K562 (cell line): ENCODE results near the gene STPG4. TPM values are rescaled to one million over a fixed set of nuclear protein-coding genes. Genes with fewer than 3 reads are reported as not detected.

Source experiments
- ATAC-seq: fragments of 200-7000 bp; cut with Tn5 transposase; 3 replicates; pipeline ENCODE4 v1.9.1; 2020; ENCODE audit warnings: moderate library complexity
- BruUV-seq: library from RNA; stranded (reverse); fragments of 400-500 nt; replicated peaks from 2 replicates; lab custom pipeline; 2021; lab: Mats Ljungman, UMichigan
- CTCF ChIA-PET: fragments of 300-600 bp; formaldehyde crosslinking; extraction: SDS; loops from one replicate; lab custom pipeline; 2021; ENCODE audit warnings: low intra/inter-chr PET ratio; lab: Yijun Ruan, JAX
- POLR2A ChIA-PET: fragments of 300-600, 350-650 bp; sonication (Branson Sonifier 250); formaldehyde crosslinking; extraction: SDS; loops from one replicate; lab custom pipeline; 2021; ENCODE audit warnings: antibody characterized with exemption, inconsistent platforms; lab: Yijun Ruan, JAX
- DNase-seq, 4 experiments: peaks; one replicate each; pipeline versions ENCODE4 v3.0.0 to v3.0.0-alpha.2; 2011 to 2018; ENCODE audit warnings: low spot score in 3 of 4, mixed read lengths in 3 of 4; ENCODE audit errors: extremely low read depth in 1 of 4
- FAIRE-seq: peaks from 2 replicates; lab custom pipeline; 2011; peaks lifted over from hg19 to GRCh38; lab: Jason Lieb, UNC
- H2AFZ ChIP-seq: 2 replicates; pipeline ENCODE4 v1.6.0; 2011; ENCODE audit warnings: low read depth, low read length, control low read depth, inconsistent platforms
- H3K27ac ChIP-seq: fragments of 200-600 bp; 3 replicates; pipeline ENCODE4 v1.8.0; 2011; ENCODE audit warnings: low read depth, mild to moderate bottlenecking, control low read depth, inconsistent platforms, low read length, moderate library complexity, mixed read lengths; ENCODE audit errors: extremely low read depth
- H3K27me3 ChIP-seq, 2 experiments: fragments of 300-600 bp in 1 of 2; 2 replicates in 1 of 2; 3 replicates in 1 of 2; pipeline versions ENCODE4 v1.6.0 to v1.8.0; 2011; ENCODE audit warnings: inconsistent platforms in 2 of 2, low read length in 2 of 2, mild to moderate bottlenecking in 1 of 2, mixed read lengths in 1 of 2, moderate library complexity in 1 of 2; ENCODE audit not compliant: control insufficient read depth in 2 of 2, insufficient read depth in 2 of 2
- H3K36me3 ChIP-seq: fragments of 300-600 bp; 3 replicates; pipeline ENCODE4 v1.8.0; 2011; ENCODE audit warnings: mild to moderate bottlenecking, low read length, inconsistent platforms; ENCODE audit not compliant: control insufficient read depth, insufficient read depth
- H3K4me1 ChIP-seq, 2 experiments: fragments of 200-600 bp in 1 of 2; replicated peaks in 1 of 2; 2 replicates in 1 of 2; 3 replicates in 1 of 2; pipeline versions ENCODE4 v1.5.1 to v1.8.0; 2011; ENCODE audit warnings: inconsistent platforms in 2 of 2, low read length in 2 of 2, mild to moderate bottlenecking in 1 of 2, mixed read lengths in 1 of 2, moderate library complexity in 1 of 2; ENCODE audit not compliant: control insufficient read depth in 2 of 2, insufficient read depth in 2 of 2
- H3K4me2 ChIP-seq: 2 replicates; pipeline ENCODE4 v1.6.1; 2011; ENCODE audit warnings: low read length, control low read depth, inconsistent platforms, mixed read lengths; ENCODE audit not compliant: insufficient read depth
- H3K4me3 ChIP-seq: fragments of 200-600 bp; sonication (generic), shearing (Covaris generic); 2 replicates; pipeline ENCODE4 v1.5.1; 2016; ENCODE audit warnings: control low read depth, inconsistent platforms
- H3K79me2 ChIP-seq: fragments of 200-600 bp; 3 replicates; pipeline ENCODE4 v1.8.0; 2011; ENCODE audit warnings: low read length, inconsistent platforms; ENCODE audit not compliant: control insufficient read depth, insufficient read depth
- H3K9ac ChIP-seq, 2 experiments: 2 replicates each; pipeline versions ENCODE4 v1.6.0 to v1.6.1; 2011; ENCODE audit warnings: low read depth in 2 of 2, low read length in 2 of 2, control low read depth in 1 of 2, inconsistent platforms in 1 of 2, mild to moderate bottlenecking in 1 of 2, mixed read lengths in 1 of 2; ENCODE audit not compliant: insufficient read depth in 1 of 2
- H3K9me1 ChIP-seq: one replicate; pipeline ENCODE4 v1.6.0; 2011; ENCODE audit warnings: inconsistent platforms, mild to moderate bottlenecking, low read length, moderate library complexity; ENCODE audit not compliant: control insufficient read depth, insufficient read depth
- H3K9me3 ChIP-seq: replicated peaks from 2 replicates; pipeline ENCODE4 v1.5.1; 2011; ENCODE audit warnings: low read depth, low read length, inconsistent platforms; ENCODE audit not compliant: control insufficient read depth, insufficient read depth
- H4K20me1 ChIP-seq: replicated peaks from 2 replicates; pipeline ENCODE4 v1.6.1; 2011; ENCODE audit warnings: low read length, inconsistent platforms, mixed read lengths; ENCODE audit not compliant: control insufficient read depth, insufficient read depth
- CTCF ChIP-seq, 3 experiments: IDR thresholded peaks in 2 of 3; conservative IDR thresholded peaks in 1 of 3; 2 replicates each; pipeline ENCODE4 v1.5.1; 2011 to 2012; ENCODE audit warnings: low read length in 3 of 3, mild to moderate bottlenecking in 3 of 3, control low read depth in 2 of 3, improper control_type of control experiment in 1 of 3, inconsistent platforms in 1 of 3, low read depth in 1 of 3, mixed read lengths in 1 of 3, moderate library complexity in 1 of 3; ENCODE audit not compliant: insufficient read depth in 2 of 3
- KLF10 ChIP-seq: fragments of 250-450 bp; sonication (Bioruptor Pico); IDR thresholded peaks from 2 replicates; pipeline ENCODE4 v1.6.1; 2021; ENCODE audit warnings: matching md5 sums
- RAD21 ChIP-seq, 2 experiments: fragments of 250-450 bp in 1 of 2; fragments of 450-650 bp in 1 of 2; sonication (Bioruptor Pico) in 1 of 2; formaldehyde crosslinking in 1 of 2; IDR thresholded peaks in 1 of 2; conservative IDR thresholded peaks in 1 of 2; 2 replicates each; pipeline versions ENCODE4 v1.4.0 to v1.8.0; 2020 to 2022; ENCODE audit warnings: mild to moderate bottlenecking in 2 of 2, moderate library complexity in 1 of 2
- SMC3 ChIP-seq: conservative IDR thresholded peaks from 2 replicates; pipeline ENCODE4 v1.6.1; 2011; ENCODE audit warnings: low read depth, low read length, improper control_type of control experiment; ENCODE audit not compliant: insufficient read depth
- ZNF121 ChIP-seq: sonication (generic); formaldehyde crosslinking; conservative IDR thresholded peaks from 2 replicates; pipeline ENCODE4 v1.8.0; 2022; ENCODE audit warnings: missing genetic modification reagents
- WGBS: fragments of 100-300 bp; shearing (Covaris generic); methylation state at CpG from one replicate; pipeline ENCODE4 v1.1.6; 2016; ENCODE audit warnings: low coverage, mixed read lengths; ENCODE audit not compliant: insufficient coverage; ENCODE audit errors: missing lambda C conversion rate; 5-methylcytosine and 5-hydroxymethylcytosine counted together
- in situ Hi-C: fragments of 300-500 bp; cut with MboI; formaldehyde crosslinking; loops from 4 replicates; pipeline ENCODE4 v1.15.0; 2018; ENCODE audit warnings: inconsistent platforms, mixed read lengths
- intact Hi-C: fragments of 100-400 bp; cut with micrococcal nuclease; formaldehyde crosslinking; loops from 2 replicates; pipeline ENCODE4 v1.14.2; 2022
- polyA plus RNA-seq, 8 experiments: library from polyadenylated mRNA; depleted of rRNA in 4 of 8; stranded (reverse) in 5 of 8; unstranded in 3 of 8; fragments of >200 nt; fragmentation: Nextera tagmentation in 2 of 8; fragmentation: Illumina TruSeq in 1 of 8; extraction: Ambion mirVana in 2 of 8; extraction: Trizol in 1 of 8; gene quantifications; 2 replicates each; pipeline versions ENCODE4 v1.2.1 to v1.2.3, GENCODE V29; 2011 to 2014; ENCODE audit warnings: inconsistent platforms in 1 of 8, missing spikeins in 1 of 8
- total RNA-seq, 7 experiments: library from RNA; depleted of rRNA in 6 of 7; stranded (reverse); fragments of >200 nt in 6 of 7; fragmentation: Illumina TruSeq in 2 of 7; extraction: Trizol in 2 of 7; gene quantifications; 2 replicates each; pipeline versions ENCODE4 v1.2.1 to v1.2.3, GENCODE V29; 2011 to 2021; ENCODE audit warnings: low replicate concordance in 1 of 7
- TF ChIP-seq, protein P1 (sequence below), 2 experiments: fragments of 450-650 bp; formaldehyde crosslinking in 1 of 2; IDR thresholded peaks; 2 replicates each; pipeline versions ENCODE4 v1.4.0 to v1.6.1; 2014 to 2020; ENCODE audit warnings: mild to moderate bottlenecking in 2 of 2, borderline replicate concordance in 1 of 2, low read depth in 1 of 2

The STPG4 gene
- total and polyA plus RNA-seq, 9 of the 15 experiments (the other 6 are each of a cell fraction or from before 2014, with no cell fraction given): 0.10 to 0.68 (median 0.22) TPM; not detected in 6

DNA sequence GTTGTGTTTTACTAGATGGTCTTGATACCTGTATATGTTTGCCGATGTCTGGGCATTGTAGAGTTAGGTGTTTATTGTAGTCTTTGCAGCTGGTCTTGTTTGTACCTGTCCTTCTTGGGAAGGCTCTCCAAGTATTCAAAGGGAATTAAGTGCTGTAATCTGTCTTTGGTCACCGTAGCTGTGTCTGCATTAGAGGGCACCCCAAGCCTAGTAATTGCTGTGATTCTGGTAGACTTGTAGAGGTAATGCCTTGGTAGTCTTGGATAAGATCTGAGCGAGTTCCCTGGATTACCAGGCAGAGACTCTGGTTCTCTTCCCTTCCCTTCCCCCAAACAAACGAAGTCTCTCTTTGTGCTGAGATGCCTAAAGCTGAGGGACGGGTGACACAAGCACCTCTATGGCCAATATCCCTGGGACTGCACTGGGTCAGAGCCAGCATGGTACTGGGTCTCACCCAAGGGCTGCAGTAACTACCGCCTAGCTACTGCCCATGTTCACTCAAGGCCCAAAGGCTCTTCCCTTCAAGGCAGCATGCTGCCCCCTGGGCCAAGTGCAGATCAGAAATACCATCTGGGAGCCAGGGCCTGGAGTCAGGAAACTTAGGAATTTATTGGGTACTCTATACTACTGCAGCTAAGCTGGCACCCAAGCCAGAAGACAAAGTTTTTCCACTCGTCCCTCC lies 27.1 kb downstream of the STPG4 start:
- Histone ChIP-seq H3K4me3 (no peak overlapping the region), H3K36me3 (no peaks in the 10 kb centered on the region), H3K9ac (no peak overlapping the region), H2AFZ (no peak overlapping the region), H3K27me3 (peaks cover 9 to 19% of the 10 kb centered on the region in 2 experiments; a peak in 4 of 5 replicates), H3K79me2 (no peaks in the 10 kb centered on the region), H3K9me3 (no peaks in the 10 kb centered on the region; the same call in 1 of the 2 replicates), H3K4me2 (no peak overlapping the region), H4K20me1 (no peaks in the 10 kb centered on the region), H3K27ac (no peak overlapping the region), H3K4me1 (no peaks in the 10 kb centered on the region), H3K9me1 (no peaks in the 10 kb centered on the region)
- 18% methylated on average over 6 of the region's 7 CpGs for WGBS
- DNase-seq (no peak), ATAC-seq (peak; percentile 51; the same call in 1 of the 3 replicates), FAIRE-seq (no peak)
- intact Hi-C loops (loop anchor here (2.0 kb wide), 1 partner anchor 195 kb away; no protein-coding TSS in a partner anchor), in situ Hi-C loops (no loop called here)
- POLR2A ChIA-PET: interaction anchor here (0.5 kb wide), 1 partner anchor 150 kb away, joined by 3 read pairs; no protein-coding TSS in a partner anchor
- TF ChIP-seq KLF10 (no peak), RAD21 (CRISPR knock-in tag; conservative IDR thresholded peaks at IDR 0.05 in 1 of 2, IDR thresholded peaks at IDR 0.05 in 1 of 2) (peak in 1 of 2 experiments; percentile 52; a peak in 2 of 4 replicates), ZNF121 (CRISPR knock-in tag) (no peak), SMC3 (0 out of 2 replicates have a peak, but pooled peaks have one; percentile 13), CTCF (IDR thresholded peaks at IDR 0.05 in 2 of 3, conservative IDR thresholded peaks at IDR 0.05 in 1 of 3; ENCODE audit: insufficient read depth in 2 of 3, low read depth in 1 of 3, low read length in 3 of 3) (peak in 2 of 3 experiments; percentile 4 to 30; a peak in 2 of 6 replicates)
- TF ChIP-seq, protein P1, sequence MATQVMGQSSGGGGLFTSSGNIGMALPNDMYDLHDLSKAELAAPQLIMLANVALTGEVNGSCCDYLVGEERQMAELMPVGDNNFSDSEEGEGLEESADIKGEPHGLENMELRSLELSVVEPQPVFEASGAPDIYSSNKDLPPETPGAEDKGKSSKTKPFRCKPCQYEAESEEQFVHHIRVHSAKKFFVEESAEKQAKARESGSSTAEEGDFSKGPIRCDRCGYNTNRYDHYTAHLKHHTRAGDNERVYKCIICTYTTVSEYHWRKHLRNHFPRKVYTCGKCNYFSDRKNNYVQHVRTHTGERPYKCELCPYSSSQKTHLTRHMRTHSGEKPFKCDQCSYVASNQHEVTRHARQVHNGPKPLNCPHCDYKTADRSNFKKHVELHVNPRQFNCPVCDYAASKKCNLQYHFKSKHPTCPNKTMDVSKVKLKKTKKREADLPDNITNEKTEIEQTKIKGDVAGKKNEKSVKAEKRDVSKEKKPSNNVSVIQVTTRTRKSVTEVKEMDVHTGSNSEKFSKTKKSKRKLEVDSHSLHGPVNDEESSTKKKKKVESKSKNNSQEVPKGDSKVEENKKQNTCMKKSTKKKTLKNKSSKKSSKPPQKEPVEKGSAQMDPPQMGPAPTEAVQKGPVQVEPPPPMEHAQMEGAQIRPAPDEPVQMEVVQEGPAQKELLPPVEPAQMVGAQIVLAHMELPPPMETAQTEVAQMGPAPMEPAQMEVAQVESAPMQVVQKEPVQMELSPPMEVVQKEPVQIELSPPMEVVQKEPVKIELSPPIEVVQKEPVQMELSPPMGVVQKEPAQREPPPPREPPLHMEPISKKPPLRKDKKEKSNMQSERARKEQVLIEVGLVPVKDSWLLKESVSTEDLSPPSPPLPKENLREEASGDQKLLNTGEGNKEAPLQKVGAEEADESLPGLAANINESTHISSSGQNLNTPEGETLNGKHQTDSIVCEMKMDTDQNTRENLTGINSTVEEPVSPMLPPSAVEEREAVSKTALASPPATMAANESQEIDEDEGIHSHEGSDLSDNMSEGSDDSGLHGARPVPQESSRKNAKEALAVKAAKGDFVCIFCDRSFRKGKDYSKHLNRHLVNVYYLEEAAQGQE (IDR thresholded peaks at IDR 0.05; ENCODE audit: borderline replicate concordance): peak; percentile 51
- TF ChIP-seq, protein P1 (CRISPR knock-in tag; IDR thresholded peaks at IDR 0.05; ENCODE audit: low read depth): no peak
- CTCF ChIA-PET: interaction anchor here (1.4 kb wide), 1 partner anchor 195 kb away, joined by 4 read pairs; no protein-coding TSS in a partner anchor
- no TSS peak for BruUV-seq
